HepG2 (cell line): ENCODE results near the gene ALG11. TPM values are rescaled to one million over a fixed set of nuclear protein-coding genes. Genes with fewer than 3 reads are reported as not detected.

Experiments used
- AHR ChIP-seq: IDR thresholded peaks from 2 replicates; pipeline ENCODE4 v1.6.1; 2018; ENCODE audit warnings: missing genetic modification reagents, missing compliant biosample characterization
- FOSL2 ChIP-seq: sonication (generic); formaldehyde crosslinking; IDR thresholded peaks from 2 replicates; pipeline ENCODE4 v1.4.0; 2020; ENCODE audit warnings: missing genetic modification reagents
- GTF3A ChIP-seq: sonication (generic); formaldehyde crosslinking; conservative IDR thresholded peaks from 2 replicates; pipeline ENCODE4 v1.4.0; 2020; ENCODE audit warnings: mild to moderate bottlenecking, missing genetic modification reagents
- ISL2 ChIP-seq: sonication (generic); formaldehyde crosslinking; IDR thresholded peaks from 2 replicates; pipeline ENCODE4 v1.5.0; 2020; ENCODE audit warnings: missing genetic modification reagents
- MAFF ChIP-seq: IDR thresholded peaks from 2 replicates; pipeline ENCODE4 v1.6.1; 2011; ENCODE audit warnings: low read depth, low read length, improper control_type of control experiment
- THYN1 ChIP-seq: sonication (generic); formaldehyde crosslinking; IDR thresholded peaks from 2 replicates; pipeline ENCODE4 v1.8.1; 2023; ENCODE audit warnings: low read depth, mild to moderate bottlenecking, moderate library complexity, missing genetic modification reagents, borderline replicate concordance
- YY1 ChIP-seq: IDR thresholded peaks from 2 replicates; pipeline ENCODE4 v1.6.1; 2011; ENCODE audit warnings: low read length, low read depth, moderate library complexity, mild to moderate bottlenecking; ENCODE audit not compliant: insufficient read depth, insufficient replicate concordance
- ZNF567 ChIP-seq: sonication (generic); formaldehyde crosslinking; IDR thresholded peaks from 2 replicates; pipeline ENCODE4 v1.8.1; 2023; ENCODE audit warnings: mild to moderate bottlenecking, missing genetic modification reagents, borderline replicate concordance
- ZNF589 ChIP-seq: sonication (generic); formaldehyde crosslinking; conservative IDR thresholded peaks from 2 replicates; pipeline ENCODE4 v1.8.0; 2022; ENCODE audit warnings: mild to moderate bottlenecking, moderate library complexity, missing genetic modification reagents
- ZNF678 ChIP-seq: sonication (generic); formaldehyde crosslinking; IDR thresholded peaks from 2 replicates; pipeline ENCODE4 v1.4.0; 2020; ENCODE audit warnings: mild to moderate bottlenecking, missing genetic modification reagents
- ZNF841 ChIP-seq: sonication (generic); formaldehyde crosslinking; IDR thresholded peaks from 2 replicates; pipeline ENCODE4 v1.8.1; 2023; ENCODE audit warnings: missing genetic modification reagents, borderline replicate concordance
- polyA plus RNA-seq, 8 experiments: library from polyadenylated mRNA; depleted of rRNA in 3 of 8; stranded (reverse) in 7 of 8; unstranded in 1 of 8; fragments of >200 nt; fragmentation: Illumina TruSeq in 4 of 8; extraction: Trizol in 4 of 8; gene quantifications; 2 replicates each; pipeline versions ENCODE4 v1.2.1 to v1.2.3, GENCODE V29; 2011 to 2016; ENCODE audit warnings: low read depth in 4 of 8, missing spikeins in 1 of 8, mixed read lengths in 1 of 8; ENCODE audit not compliant: insufficient read depth in 1 of 8
- total RNA-seq, 5 experiments: library from RNA; depleted of rRNA; stranded (reverse); fragments of >200 nt; fragmentation: Illumina TruSeq; extraction: Trizol; gene quantifications; 2 replicates each; pipeline ENCODE4 v1.2.3, GENCODE V29; 2016; ENCODE audit warnings: low read depth in 1 of 5
- TF ChIP-seq, protein P1 (sequence below): sonication (generic); formaldehyde crosslinking; IDR thresholded peaks from 2 replicates; pipeline ENCODE4 v1.4.0; 2020; ENCODE audit warnings: missing genetic modification reagents
- TF ChIP-seq, protein P2 (sequence below): sonication (generic); formaldehyde crosslinking; IDR thresholded peaks from 2 replicates; pipeline ENCODE4 v1.8.0; 2022; ENCODE audit warnings: mild to moderate bottlenecking, missing genetic modification reagents
- TF ChIP-seq, protein P3 (sequence below): sonication (generic); formaldehyde crosslinking; IDR thresholded peaks from 2 replicates; pipeline ENCODE4 v1.5.0; 2020; ENCODE audit warnings: missing genetic modification reagents
- TF ChIP-seq, protein P4 (sequence below): sonication (generic); formaldehyde crosslinking; IDR thresholded peaks from 2 replicates; pipeline ENCODE4 v1.4.0; 2020; ENCODE audit warnings: low read depth, mild to moderate bottlenecking, missing genetic modification reagents
- TF ChIP-seq, protein P5 (sequence below): sonication (generic); formaldehyde crosslinking; IDR thresholded peaks from 2 replicates; pipeline ENCODE4 v1.4.0; 2020; ENCODE audit warnings: mild to moderate bottlenecking, missing genetic modification reagents
- TF ChIP-seq, protein P6 (sequence below): IDR thresholded peaks from 2 replicates; pipeline ENCODE4 v1.6.1; 2016; ENCODE audit warnings: mild to moderate bottlenecking

ALG11 gene
- total and polyA plus RNA-seq, 2 of the 13 experiments (the other 11 are each of a cell fraction or from before 2014, with no cell fraction given), result 14.7 to 27.9 TPM

DNA sequence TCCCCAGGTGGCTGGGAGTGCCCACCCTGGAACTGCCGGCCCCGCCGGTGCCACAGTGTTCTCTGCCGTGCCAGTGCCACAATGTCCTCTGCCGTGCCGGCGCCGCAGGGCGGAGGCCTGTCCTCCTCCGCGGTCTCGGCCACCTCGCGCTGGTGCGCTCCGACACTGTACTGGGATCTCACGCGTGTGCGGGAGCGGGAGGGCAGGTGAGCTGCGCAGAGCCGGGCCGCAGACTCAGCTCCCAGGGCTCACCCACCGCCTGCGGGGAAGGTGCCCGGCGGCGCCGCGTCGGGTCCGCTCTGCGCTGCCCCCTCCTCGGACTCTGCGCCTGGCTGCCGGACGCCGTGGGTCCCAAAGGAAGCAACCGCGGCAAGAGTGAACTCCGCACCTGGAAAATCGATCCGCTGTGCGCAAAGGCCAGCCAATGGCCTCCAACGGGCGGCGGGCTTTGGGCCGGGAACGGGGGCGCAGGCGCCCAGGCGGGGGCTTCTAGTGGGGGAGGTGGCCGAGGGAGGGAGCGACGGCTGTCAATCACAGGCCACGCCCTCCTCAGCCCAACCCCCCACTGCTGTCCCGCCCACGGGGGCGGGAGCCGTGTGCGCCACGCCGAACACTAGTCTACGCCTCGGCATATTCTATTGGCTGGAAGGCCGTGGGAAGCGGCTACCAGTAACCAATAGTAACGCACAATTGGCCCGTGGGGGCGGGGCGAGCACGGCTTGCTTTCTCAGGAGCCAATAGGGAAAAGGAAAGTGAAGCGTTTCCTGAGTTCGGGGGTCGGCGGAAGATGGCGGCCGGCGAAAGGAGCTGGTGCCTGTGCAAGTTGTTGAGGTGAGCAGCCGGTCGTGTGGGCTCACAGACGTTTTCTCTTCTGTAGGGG lies at the start of gene ALG11 (continued):
- TF ChIP-seq, protein P1, sequence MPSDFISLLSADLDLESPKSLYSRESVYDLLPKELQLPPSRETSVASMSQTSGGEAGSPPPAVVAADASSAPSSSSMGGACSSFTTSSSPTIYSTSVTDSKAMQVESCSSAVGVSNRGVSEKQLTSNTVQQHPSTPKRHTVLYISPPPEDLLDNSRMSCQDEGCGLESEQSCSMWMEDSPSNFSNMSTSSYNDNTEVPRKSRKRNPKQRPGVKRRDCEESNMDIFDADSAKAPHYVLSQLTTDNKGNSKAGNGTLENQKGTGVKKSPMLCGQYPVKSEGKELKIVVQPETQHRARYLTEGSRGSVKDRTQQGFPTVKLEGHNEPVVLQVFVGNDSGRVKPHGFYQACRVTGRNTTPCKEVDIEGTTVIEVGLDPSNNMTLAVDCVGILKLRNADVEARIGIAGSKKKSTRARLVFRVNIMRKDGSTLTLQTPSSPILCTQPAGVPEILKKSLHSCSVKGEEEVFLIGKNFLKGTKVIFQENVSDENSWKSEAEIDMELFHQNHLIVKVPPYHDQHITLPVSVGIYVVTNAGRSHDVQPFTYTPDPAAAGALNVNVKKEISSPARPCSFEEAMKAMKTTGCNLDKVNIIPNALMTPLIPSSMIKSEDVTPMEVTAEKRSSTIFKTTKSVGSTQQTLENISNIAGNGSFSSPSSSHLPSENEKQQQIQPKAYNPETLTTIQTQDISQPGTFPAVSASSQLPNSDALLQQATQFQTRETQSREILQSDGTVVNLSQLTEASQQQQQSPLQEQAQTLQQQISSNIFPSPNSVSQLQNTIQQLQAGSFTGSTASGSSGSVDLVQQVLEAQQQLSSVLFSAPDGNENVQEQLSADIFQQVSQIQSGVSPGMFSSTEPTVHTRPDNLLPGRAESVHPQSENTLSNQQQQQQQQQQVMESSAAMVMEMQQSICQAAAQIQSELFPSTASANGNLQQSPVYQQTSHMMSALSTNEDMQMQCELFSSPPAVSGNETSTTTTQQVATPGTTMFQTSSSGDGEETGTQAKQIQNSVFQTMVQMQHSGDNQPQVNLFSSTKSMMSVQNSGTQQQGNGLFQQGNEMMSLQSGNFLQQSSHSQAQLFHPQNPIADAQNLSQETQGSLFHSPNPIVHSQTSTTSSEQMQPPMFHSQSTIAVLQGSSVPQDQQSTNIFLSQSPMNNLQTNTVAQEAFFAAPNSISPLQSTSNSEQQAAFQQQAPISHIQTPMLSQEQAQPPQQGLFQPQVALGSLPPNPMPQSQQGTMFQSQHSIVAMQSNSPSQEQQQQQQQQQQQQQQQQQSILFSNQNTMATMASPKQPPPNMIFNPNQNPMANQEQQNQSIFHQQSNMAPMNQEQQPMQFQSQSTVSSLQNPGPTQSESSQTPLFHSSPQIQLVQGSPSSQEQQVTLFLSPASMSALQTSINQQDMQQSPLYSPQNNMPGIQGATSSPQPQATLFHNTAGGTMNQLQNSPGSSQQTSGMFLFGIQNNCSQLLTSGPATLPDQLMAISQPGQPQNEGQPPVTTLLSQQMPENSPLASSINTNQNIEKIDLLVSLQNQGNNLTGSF (CRISPR knock-in tag), result peak; percentile 14; the same call in 1 of the 2 replicates
- peak; percentile 91 for TF ChIP-seq ZNF589 (CRISPR knock-in tag)
- TF ChIP-seq YY1, result peak; percentile 94
- peak; percentile 86 for TF ChIP-seq AHR (CRISPR knock-in tag)
- TF ChIP-seq, protein P2, sequence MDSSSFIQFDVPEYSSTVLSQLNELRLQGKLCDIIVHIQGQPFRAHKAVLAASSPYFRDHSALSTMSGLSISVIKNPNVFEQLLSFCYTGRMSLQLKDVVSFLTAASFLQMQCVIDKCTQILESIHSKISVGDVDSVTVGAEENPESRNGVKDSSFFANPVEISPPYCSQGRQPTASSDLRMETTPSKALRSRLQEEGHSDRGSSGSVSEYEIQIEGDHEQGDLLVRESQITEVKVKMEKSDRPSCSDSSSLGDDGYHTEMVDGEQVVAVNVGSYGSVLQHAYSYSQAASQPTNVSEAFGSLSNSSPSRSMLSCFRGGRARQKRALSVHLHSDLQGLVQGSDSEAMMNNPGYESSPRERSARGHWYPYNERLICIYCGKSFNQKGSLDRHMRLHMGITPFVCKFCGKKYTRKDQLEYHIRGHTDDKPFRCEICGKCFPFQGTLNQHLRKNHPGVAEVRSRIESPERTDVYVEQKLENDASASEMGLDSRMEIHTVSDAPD (CRISPR knock-in tag), result no peak; the same call in 1 of the 2 replicates
- TF ChIP-seq, protein P3, sequence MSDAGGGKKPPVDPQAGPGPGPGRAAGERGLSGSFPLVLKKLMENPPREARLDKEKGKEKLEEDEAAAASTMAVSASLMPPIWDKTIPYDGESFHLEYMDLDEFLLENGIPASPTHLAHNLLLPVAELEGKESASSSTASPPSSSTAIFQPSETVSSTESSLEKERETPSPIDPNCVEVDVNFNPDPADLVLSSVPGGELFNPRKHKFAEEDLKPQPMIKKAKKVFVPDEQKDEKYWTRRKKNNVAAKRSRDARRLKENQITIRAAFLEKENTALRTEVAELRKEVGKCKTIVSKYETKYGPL, result no peak
- no peak for TF ChIP-seq THYN1 (CRISPR knock-in tag)
- TF ChIP-seq MAFF, result no peak
- peak; percentile 30; the same call in 1 of the 2 replicates for TF ChIP-seq ZNF567
- TF ChIP-seq, protein P4, sequence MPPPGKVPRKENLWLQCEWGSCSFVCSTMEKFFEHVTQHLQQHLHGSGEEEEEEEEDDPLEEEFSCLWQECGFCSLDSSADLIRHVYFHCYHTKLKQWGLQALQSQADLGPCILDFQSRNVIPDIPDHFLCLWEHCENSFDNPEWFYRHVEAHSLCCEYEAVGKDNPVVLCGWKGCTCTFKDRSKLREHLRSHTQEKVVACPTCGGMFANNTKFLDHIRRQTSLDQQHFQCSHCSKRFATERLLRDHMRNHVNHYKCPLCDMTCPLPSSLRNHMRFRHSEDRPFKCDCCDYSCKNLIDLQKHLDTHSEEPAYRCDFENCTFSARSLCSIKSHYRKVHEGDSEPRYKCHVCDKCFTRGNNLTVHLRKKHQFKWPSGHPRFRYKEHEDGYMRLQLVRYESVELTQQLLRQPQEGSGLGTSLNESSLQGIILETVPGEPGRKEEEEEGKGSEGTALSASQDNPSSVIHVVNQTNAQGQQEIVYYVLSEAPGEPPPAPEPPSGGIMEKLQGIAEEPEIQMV (CRISPR knock-in tag), result peak; percentile 98
- TF ChIP-seq ISL2, result peak; percentile 90
- no peak; the same call in none of the 2 replicates for TF ChIP-seq GTF3A (CRISPR knock-in tag)
- peak; percentile 54; the same call in 1 of the 2 replicates for TF ChIP-seq FOSL2
- TF ChIP-seq, protein P5, sequence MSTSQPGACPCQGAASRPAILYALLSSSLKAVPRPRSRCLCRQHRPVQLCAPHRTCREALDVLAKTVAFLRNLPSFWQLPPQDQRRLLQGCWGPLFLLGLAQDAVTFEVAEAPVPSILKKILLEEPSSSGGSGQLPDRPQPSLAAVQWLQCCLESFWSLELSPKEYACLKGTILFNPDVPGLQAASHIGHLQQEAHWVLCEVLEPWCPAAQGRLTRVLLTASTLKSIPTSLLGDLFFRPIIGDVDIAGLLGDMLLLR, result peak; percentile 36; the same call in 1 of the 2 replicates
- TF ChIP-seq, protein P6, sequence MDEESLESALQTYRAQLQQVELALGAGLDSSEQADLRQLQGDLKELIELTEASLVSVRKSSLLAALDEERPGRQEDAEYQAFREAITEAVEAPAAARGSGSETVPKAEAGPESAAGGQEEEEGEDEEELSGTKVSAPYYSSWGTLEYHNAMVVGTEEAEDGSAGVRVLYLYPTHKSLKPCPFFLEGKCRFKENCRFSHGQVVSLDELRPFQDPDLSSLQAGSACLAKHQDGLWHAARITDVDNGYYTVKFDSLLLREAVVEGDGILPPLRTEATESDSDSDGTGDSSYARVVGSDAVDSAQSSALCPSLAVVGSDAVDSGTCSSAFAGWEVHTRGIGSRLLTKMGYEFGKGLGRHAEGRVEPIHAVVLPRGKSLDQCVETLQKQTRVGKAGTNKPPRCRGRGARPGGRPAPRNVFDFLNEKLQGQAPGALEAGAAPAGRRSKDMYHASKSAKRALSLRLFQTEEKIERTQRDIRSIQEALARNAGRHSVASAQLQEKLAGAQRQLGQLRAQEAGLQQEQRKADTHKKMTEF (CRISPR knock-in tag), result peak; percentile 98
- TF ChIP-seq ZNF841 (CRISPR knock-in tag), result no peak
- peak; percentile 87 for TF ChIP-seq ZNF678 (CRISPR knock-in tag)
